Stimulated activated effector memory CD8-positive, alpha-beta T cell treated with anti-CD3 and anti-CD28 coated beads, Interleukin-12 subunit alpha, Interleukin-12 subunit beta, amount 100 ng/mL, for 72 hours (primary cell): ENCODE data around the gene CPNE5.
A peak's percentile ranks its signal among the peaks of the same experiment; 100 is the strongest.

Experiments
- ATAC-seq: fragments of 150-1000 bp; cut with Tn5 transposase; 2 replicates; pipeline ENCODE4 v1.10.0; 2021
- DNase-seq, 2 donors: peaks; one replicate each; pipeline ENCODE4 v3.0.0; 2021 to 2022; ENCODE audit warnings: low spot score in 2 of 2
- H3K27ac Mint-ChIP-seq: one replicate; pipeline ENCODE4 v1.8.0; 2022; ENCODE audit warnings: mild to moderate bottlenecking, mixed read lengths
- H3K36me3 Mint-ChIP-seq: one replicate; pipeline ENCODE4 v1.8.0; 2022; ENCODE audit warnings: mild to moderate bottlenecking, mixed read lengths
- H3K4me1 Mint-ChIP-seq: one replicate; pipeline ENCODE4 v1.8.0; 2022; ENCODE audit warnings: mixed read lengths
- H3K4me3 Mint-ChIP-seq: one replicate; pipeline ENCODE4 v1.8.0; 2022; ENCODE audit warnings: mild to moderate bottlenecking, mixed read lengths
- H3K9me3 Mint-ChIP-seq: one replicate; pipeline ENCODE4 v1.8.0; 2022; ENCODE audit warnings: mixed read lengths

The CPNE5 gene

DNA sequence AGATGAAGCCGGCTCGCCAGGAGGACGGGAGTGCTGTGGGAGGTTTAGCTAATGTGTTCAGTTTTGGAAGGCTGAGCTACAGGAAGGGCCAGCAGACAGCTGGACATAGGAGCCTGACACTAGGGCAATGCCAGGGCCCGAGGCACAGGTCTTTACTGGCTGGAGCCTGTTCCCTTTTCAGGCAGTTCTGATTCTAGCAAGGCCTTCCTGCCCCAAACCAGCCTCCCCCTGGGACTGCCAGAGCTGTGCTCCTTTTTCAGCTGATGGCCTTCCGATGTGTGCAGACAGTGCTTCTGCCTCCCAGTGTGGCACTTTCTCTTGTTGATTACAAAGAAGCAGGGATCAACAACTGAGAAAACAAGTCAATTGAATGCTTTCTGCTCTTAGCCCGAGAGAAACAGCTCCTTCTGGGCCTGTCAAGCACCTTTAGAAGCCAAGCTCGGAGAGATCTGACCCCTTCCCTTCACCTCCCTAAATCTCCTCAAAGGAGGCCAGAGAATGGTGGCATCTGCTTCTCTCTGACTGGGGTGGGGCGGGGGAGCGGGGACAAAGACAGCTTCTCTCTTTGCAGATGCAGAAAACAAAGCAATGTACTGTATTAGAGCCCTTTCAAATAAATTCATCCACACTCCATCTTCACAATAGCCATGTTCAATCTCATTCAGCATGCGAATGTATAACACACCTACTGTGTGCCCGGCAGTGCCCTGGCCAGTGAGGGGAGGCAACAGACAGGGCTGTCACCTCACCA, 78.4 kb downstream of the CPNE5 start:
- H3K27ac Mint-ChIP-seq = no peak overlapping the region
- no peaks in the 10 kb centered on the region for H3K9me3 Mint-ChIP-seq

DNA sequence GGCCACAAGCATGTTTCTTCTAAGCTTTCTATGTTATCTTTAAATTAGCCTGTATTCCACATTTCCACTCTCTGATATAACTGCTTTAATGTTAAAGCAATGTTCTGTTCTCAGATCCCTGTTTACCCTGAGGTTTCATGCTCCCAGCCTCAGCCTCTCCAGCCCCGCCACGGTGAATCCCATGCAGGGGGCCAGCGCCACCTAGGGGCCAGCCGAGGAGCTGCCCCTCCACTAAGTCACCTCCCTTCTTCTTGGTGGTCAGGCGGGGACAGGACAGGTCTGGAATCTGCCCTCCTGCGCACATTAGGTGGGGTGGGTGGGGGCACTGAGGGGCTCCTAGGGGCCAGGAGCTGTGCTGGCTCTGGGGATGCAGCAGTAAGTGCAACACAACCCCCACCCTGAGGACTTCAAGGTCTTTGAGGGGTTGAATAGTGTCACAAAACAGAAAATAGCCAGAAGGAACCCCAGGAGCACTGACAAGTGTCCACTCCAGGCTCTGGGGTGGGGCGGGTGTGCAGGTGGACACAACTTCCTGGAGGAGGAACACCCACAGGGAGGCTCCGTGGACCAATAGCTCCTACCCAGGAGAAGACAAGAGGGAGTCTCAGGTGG, 80.0 kb downstream of the CPNE5 start:
- Mint-ChIP-seq H3K4me1 (peaks cover 50% of the 10 kb centered on the region), H3K4me3 (no peak overlapping the region), H3K27ac (no peak overlapping the region), H3K36me3 (peaks cover 14% of the 10 kb centered on the region), H3K9me3 (no peaks in the 10 kb centered on the region)
- DNase-seq (peak; percentile 86 to 88), ATAC-seq (peak; percentile 52)

More for the DNA sequence above, 78.4 kb downstream of the CPNE5 start:
- ATAC-seq (no peak), DNase-seq (no peak)
- H3K4me3 Mint-ChIP-seq = no peak overlapping the region
- peaks cover 35% of the 10 kb centered on the region for H3K4me1 Mint-ChIP-seq
- peaks cover 10% of the 10 kb centered on the region for H3K36me3 Mint-ChIP-seq

DNA sequence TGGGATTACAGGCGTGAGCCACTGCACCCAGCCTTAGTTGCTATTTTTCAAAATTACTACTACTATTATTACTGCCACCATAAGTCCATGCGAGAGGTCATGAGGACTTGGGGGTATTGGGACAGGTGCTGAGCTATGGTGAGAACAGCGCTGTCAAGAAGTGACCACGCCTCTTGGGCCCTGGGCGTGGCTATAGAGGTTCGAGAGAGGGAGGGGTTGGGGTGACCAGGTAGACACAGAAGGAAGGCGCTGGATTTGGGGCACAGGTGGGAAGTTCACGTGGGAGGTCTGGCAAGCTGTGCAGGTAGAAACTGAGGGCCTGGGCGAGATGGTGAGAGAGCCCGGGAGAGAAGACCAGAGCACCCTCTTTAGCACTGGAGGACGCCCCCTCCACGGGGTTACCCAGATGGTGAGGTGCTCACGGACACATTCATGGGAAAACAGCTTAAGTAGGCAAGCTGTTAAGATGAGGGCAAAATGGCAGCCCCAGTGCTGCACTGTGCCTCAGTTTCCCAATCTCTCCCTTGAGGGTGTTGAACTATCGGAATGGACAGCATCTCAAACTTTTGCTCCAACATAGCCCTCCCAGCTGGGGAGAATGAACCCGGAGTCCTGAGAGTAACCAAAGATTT, 80.6 kb downstream of the CPNE5 start:
- Mint-ChIP-seq H3K9me3 (no peaks in the 10 kb centered on the region), H3K27ac (peak overlapping the region; percentile 63), H3K4me1 (peaks cover 56% of the 10 kb centered on the region), H3K36me3 (peaks cover 14% of the 10 kb centered on the region), H3K4me3 (no peak overlapping the region)
- no peak for DNase-seq
- ATAC-seq = no peak

DNA sequence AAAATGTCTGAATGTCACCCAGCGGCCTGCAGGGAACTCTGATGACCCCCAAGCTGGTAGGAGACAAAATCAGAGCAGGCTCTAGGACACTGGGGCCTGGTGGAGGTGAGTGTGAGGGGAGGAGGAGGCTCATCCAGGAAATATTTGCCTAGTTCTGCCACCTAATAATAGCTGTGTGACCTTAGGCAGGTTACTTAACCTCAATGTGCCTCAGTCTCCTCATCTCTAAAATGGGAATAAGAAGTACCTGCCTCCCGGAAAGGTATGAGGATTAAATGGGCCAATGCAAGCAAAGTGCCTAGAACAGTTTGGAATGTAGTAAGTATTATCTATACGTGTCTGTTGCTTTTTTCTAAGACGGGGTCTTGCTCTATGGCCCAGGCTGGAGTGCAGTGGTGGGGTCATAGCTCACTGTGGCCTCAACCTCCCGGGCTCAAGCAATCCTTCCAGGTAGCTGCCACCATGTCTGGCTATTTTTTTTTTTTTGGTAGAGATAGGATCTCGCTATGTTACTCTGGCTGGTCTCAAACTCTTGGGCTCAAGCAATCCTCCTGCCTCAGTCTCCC, 81.2 kb downstream of the CPNE5 start:
- ATAC-seq = no peak
- H3K27ac Mint-ChIP-seq = peak overlapping the region; percentile 95
- no peaks in the 10 kb centered on the region for H3K9me3 Mint-ChIP-seq
- no peak for DNase-seq
- H3K4me3 Mint-ChIP-seq = no peak overlapping the region
- H3K36me3 Mint-ChIP-seq = peaks cover 14% of the 10 kb centered on the region
- peaks cover 60% of the 10 kb centered on the region for H3K4me1 Mint-ChIP-seq

DNA sequence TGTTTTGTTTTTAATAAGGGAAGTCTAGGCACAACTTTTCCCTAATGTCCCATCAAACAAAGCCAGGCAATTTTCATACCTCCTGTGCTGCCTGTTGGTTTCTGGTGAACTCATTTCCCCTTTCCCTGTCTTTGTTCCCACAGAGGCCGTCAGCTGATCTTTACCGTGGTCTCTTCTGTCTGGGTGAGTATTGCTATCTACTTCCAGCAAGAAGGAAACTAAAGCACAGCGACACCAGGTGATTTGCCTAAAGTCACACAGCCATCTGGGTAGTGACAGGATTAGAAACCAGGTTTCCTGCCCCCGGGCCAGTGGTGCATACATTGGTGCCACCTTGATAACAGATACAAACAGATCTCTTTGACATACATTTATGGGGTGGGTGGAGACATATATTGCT, 82.0 kb downstream of the CPNE5 start:
- no peaks in the 10 kb centered on the region for H3K9me3 Mint-ChIP-seq
- DNase-seq = no peak
- ATAC-seq = no peak
- peak overlapping the region; percentile 71 for H3K4me3 Mint-ChIP-seq
- peaks cover 68% of the 10 kb centered on the region for H3K4me1 Mint-ChIP-seq
- H3K36me3 Mint-ChIP-seq = peaks cover 14% of the 10 kb centered on the region
- H3K27ac Mint-ChIP-seq = peak overlapping the region; percentile 95

DNA sequence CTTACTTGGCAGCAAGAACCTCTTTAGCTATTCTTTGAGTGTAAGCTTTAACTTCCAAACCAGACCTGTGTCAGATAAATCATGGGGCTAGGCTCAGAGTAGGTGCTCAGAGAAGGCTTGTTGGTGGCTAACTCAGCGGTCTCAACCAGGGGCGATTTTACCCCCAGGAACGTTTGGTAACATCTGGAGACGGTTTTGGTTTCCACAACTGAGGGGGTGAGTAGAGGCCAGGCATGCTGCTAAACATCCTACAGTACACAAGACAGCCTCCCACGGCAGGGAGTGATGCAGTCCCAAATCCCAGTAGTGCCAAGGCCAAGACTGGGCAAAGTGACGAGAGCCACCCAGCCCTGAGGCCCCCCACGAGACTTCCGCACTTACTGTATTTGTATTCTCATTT, 82.5 kb downstream of the CPNE5 start:
- Mint-ChIP-seq H3K9me3 (no peaks in the 10 kb centered on the region), H3K36me3 (peaks cover 14% of the 10 kb centered on the region), H3K27ac (peak overlapping the region; percentile 95), H3K4me3 (peak overlapping the region; percentile 71), H3K4me1 (peaks cover 73% of the 10 kb centered on the region)
- ATAC-seq (no peak), DNase-seq (no peak)

DNA sequence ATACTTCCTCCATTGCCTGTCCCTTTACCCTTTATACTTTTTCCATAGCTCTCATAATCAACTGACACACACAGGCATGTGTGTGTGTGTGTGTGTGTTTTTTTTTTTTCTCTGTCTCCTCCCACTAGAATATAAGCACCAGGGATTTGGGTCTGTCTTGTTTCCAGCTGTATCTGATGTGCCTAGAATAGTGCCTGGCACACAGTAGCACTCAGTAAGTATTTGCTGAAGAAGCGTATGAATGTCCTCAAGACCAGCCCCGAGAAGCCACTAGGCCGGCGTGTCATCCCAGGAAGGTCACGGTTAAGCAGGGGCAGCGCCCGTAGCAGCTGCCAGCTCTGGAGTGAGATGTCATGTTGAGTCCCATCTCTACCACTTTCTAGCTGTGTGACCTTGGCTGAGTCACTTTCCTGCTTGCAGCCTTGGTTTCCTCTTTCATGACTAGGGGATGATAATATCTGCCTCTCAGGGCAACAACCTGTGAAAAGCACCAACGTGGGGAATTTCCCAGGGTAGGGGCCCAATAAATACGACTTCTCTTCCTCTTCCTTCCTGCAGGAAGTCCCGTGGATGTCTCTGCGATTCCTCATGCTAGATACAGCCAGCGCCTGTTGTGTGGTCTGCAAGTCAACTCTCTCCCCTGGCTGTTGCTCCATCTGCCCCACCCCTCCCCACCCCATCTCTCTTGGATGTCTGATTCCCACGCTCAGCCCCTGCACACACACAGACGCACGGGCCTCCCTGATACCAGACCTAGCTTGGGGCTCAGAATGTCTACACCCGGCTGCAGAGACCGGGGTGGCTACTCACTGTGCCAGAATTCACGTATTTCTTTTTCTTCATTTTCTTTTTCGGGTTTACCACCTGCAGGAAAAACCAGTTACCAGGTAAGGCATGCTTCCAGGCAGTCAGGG, 83.6 kb downstream of the CPNE5 start:
- peak; percentile 53 to 88 for DNase-seq
- peak overlapping the region; percentile 95 for H3K27ac Mint-ChIP-seq
- peak; percentile 94 for ATAC-seq
- H3K9me3 Mint-ChIP-seq = no peaks in the 10 kb centered on the region
- peak overlapping the region; percentile 71 for H3K4me3 Mint-ChIP-seq
- H3K4me1 Mint-ChIP-seq = peaks cover 77% of the 10 kb centered on the region
- peaks cover 14% of the 10 kb centered on the region for H3K36me3 Mint-ChIP-seq

DNA sequence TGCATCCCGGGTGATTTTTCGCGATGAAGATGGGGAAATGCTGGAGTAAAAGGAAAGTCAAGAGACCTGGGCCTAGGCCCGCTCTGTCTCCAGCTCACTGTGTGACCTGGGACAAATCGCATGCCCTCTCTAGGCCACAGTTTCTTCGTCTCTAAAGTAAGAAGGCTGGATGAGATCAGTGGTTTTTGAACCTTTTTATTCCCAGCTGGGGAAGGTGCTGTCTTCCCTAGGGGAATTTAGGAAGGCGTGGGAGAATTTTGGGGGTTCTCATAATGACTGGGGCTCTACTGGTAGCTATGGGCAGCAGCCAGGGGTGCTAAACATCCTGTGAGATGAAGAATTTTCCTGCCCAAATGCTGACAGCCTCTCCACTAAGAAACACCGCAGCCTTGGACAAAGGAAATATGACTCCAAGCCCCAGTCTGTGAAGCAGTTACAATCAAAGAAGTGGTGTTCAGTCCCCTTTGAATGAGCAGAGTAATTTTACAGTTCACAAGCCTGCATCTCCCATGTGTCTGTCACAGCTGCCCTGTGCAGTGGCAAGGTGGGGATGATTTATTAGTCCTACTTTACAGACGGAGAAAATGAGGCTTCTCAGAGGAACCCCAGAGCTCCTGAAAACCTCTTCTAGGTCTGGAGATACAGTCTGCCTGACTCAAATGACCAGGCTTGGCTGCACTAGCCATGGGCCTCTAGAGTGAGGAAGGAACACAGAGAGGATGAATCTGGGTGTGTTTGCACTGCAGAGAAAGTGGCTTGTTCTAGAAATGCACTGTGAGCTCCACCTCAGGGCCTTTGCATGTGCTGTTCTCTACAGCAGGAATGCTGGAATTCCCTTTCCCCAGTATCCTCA, 84.4 kb downstream of the CPNE5 start:
- peak overlapping the region; percentile 71 for H3K4me3 Mint-ChIP-seq
- DNase-seq (no peak), ATAC-seq (no peak)
- no peaks in the 10 kb centered on the region for H3K9me3 Mint-ChIP-seq
- H3K4me1 Mint-ChIP-seq = peaks cover 77% of the 10 kb centered on the region
- peak overlapping the region; percentile 95 for H3K27ac Mint-ChIP-seq
- peaks cover 14% of the 10 kb centered on the region for H3K36me3 Mint-ChIP-seq

DNA sequence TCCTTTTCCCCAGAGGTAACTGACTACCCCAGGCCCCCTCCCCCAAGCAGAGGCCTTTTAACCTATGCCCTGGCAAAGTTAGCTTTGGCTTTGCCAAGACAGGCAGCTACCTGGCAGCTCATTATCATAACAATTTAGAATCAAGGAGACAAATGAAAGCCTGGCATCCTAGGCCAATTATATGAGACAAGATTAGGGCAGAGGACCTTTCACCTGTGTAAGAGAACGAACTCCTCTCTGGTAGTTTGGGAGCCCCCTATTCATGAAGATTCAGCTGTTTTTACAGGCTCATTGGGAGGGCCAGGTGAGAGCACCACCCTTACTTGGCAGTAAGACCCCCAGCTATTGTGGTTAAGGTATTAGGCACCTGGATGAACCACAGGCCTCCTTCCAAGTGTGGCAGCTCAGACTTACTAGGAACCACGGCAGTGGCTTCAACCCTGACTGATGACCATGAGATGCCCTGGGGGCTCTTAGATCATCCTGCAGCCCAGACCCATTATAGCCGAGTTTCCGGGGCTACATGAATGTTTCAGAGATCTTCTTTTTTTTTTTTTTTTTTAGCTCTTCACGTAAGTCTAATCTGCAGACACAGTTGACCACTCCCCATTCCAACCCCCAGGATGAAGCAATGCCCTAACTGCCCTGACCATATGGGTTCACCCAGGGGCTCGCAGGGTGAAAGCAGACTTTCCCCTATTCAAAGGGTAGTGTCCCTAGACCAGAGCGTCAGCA, 85.4 kb downstream of the CPNE5 start:
- Mint-ChIP-seq H3K36me3 (peaks cover 13% of the 10 kb centered on the region), H3K9me3 (peaks cover 5% of the 10 kb centered on the region), H3K27ac (peak overlapping the region; percentile 90), H3K4me1 (peaks cover 70% of the 10 kb centered on the region), H3K4me3 (no peak overlapping the region)
- ATAC-seq = no peak
- no peak for DNase-seq

DNA sequence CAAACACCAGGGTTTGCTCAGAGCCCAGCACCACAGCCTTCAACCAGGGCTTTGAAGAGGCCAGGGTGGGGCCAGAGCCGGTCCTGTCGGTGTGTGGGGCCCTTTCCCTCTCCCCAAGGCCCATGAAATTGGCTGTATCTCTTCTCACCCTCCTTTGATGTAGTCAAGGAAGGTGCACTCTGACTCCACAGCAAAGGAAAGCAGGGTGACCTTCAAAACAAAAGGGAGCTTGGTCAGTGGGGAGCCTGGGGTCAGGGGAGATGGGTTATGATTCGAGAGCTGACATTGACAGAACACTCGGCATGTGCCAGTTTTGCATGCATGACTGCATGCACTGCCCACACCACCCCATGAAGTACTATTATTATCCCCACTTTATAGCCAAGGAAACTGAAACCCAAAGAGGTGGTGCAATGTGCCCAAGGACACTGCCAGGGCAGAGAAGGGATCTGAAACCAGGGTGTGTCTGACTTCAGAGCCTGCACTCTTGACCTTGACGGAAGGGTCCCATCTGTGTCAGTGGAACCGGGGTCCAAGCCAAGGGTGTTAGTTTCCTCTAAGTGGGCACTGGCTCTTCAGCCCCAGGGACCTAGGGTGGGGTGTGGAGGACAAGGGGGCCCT, 86.2 kb downstream of the CPNE5 start:
- Mint-ChIP-seq H3K4me3 (no peak overlapping the region), H3K27ac (peak overlapping the region; percentile 90), H3K9me3 (peaks cover 5% of the 10 kb centered on the region), H3K36me3 (peaks cover 10% of the 10 kb centered on the region), H3K4me1 (peaks cover 63% of the 10 kb centered on the region)
- no peak for ATAC-seq
- no peak for DNase-seq

DNA sequence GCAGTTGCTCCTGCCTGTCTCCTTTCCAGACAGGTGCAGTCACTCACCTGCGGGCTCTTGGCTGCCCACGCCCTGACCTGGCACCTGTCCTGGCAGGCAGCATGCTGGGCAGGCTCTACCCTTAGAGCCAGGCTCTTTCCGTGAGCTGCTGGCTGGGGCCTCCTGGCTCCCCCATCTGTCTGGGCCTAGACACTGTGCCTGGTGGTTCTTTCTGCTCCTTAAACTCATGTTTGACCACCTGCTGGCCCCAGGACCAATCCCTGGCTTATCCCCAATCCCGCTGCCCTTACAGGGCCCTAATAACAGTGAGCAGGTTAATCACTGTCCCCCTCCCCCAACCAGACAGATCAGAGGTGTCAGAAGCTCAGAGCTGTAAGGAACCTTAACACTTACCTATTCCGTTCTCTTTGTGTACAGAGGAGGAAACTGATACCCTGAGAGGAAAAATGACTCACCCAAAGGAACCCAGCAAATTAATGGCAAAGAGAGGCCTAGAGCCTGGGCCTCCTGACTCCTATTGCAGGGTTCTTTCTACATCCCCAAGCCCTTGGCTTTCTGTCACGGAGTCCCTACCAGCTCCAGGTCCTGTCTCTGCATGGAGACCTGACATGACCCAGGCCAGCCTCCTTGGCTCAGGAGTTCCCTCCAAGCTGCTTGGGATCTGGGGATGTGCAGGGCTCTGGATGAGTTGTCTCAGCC, 86.9 kb downstream of the CPNE5 start:
- ATAC-seq = peak; percentile 27
- no peak for DNase-seq
- Mint-ChIP-seq H3K4me1 (peaks cover 57% of the 10 kb centered on the region), H3K9me3 (peaks cover 5% of the 10 kb centered on the region), H3K27ac (peak overlapping the region; percentile 90), H3K4me3 (peak overlapping the region; percentile 43), H3K36me3 (peaks cover 10% of the 10 kb centered on the region)

DNA sequence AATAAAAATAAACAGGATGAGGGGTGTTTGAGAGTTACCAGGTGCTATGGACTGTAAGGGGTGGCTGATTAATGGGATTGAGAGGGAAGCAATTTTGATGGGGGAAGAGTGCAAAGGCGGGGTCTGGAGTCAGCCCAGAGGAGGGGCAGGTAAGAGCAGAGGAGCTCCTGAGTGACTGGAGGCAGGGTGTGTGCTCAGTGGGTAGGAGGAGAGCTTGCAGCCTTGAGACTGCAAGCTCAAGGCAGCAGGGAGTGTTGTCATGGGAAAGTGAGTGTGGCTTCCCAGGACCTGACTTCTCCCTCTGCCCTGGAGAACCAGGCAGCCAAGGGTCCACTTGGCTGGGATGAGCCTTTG, 87.4 kb downstream of the CPNE5 start:
- Mint-ChIP-seq H3K9me3 (peaks cover 5% of the 10 kb centered on the region), H3K4me1 (peaks cover 52% of the 10 kb centered on the region), H3K36me3 (peaks cover 10% of the 10 kb centered on the region), H3K27ac (peak overlapping the region; percentile 90), H3K4me3 (peak overlapping the region; percentile 43)
- no peak for DNase-seq
- no peak for ATAC-seq

DNA sequence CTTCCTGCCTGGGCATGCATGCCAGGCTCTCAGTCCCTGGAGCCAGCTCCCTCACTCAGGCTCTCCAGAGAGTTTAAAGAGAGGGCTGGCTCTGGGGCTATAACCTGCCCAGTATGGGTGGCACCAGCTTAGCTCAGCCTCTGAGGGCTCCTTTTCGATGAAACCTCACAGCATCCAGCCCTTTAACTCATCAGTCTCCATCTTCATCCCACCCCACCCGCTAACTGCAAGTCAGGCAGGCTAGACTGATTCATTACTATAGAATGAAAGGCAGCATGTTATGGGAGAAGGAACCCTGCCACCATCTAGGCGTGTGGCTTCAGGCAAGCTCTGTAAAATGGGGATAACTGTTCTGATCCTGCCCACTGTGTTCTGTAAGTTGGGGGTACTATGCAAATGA, 88.2 kb downstream of the CPNE5 start:
- ATAC-seq = no peak
- peaks cover 45% of the 10 kb centered on the region for H3K4me1 Mint-ChIP-seq
- peak overlapping the region; percentile 90 for H3K27ac Mint-ChIP-seq
- H3K4me3 Mint-ChIP-seq = no peak overlapping the region
- peaks cover 5% of the 10 kb centered on the region for H3K9me3 Mint-ChIP-seq
- peaks cover 6% of the 10 kb centered on the region for H3K36me3 Mint-ChIP-seq
- no peak for DNase-seq
